SK-N-SH (cell line): ENCODE results near the gene SMIM24.

Experiments
- CHD2 ChIP-seq: fragments of 150-350 bp; IDR thresholded peaks from 2 replicates; pipeline ENCODE4 v1.6.1; 2018; ENCODE audit warnings: low read length; ENCODE audit not compliant: partially characterized antibody
- CTCF ChIP-seq: fragments of 200-600 bp; sonication (generic); IDR thresholded peaks from 2 replicates; pipeline ENCODE4 v1.6.1; 2017; ENCODE audit warnings: antibody characterized with exemption, mild to moderate bottlenecking, moderate library complexity
- EP300 ChIP-seq, 2 experiments: IDR thresholded peaks; 2 replicates each; pipeline versions ENCODE4 v1.4.0 to v1.6.1; 2012; ENCODE audit warnings: borderline replicate concordance in 1 of 2, low read depth in 1 of 2, low read length in 1 of 2
- RAD21 ChIP-seq: IDR thresholded peaks from 2 replicates; pipeline ENCODE4 v1.6.1; 2012; ENCODE audit warnings: mild to moderate bottlenecking, low read length
- RFX5 ChIP-seq: IDR thresholded peaks from 2 replicates; pipeline ENCODE4 v1.6.1; 2012; ENCODE audit warnings: mild to moderate bottlenecking, improper control_type of control experiment, low read length
- TAF1 ChIP-seq: IDR thresholded peaks from 2 replicates; pipeline ENCODE4 v1.6.1; 2012; ENCODE audit warnings: low read depth, mild to moderate bottlenecking, low read length, moderate library complexity, borderline replicate concordance

GRCh38 chr19:3478409-3479176 is 1.7 kb downstream of the SMIM24 start:
- TF ChIP-seq RFX5, result no peak
- TF ChIP-seq CTCF, result no peak
- TF ChIP-seq CHD2, result no peak
- TF ChIP-seq RAD21, result no peak
- no peak for TF ChIP-seq EP300 (IDR thresholded peaks at IDR 0.05; ENCODE audit: borderline replicate concordance in 1 of 2, low read depth in 1 of 2, low read length in 1 of 2)
- no peak for TF ChIP-seq TAF1
